HCT116 (cell line): ENCODE results near the gene KDM2B. TPM values are rescaled to one million over a fixed set of nuclear protein-coding genes. Genes with fewer than 3 reads are reported as not detected.

Experiments
- ATAC-seq: fragments of 200-7000 bp; cut with Tn5 transposase; 2 replicates; pipeline ENCODE4 v1.9.1; 2020; ENCODE audit warnings: mild to moderate bottlenecking, moderate library complexity
- BruUV-seq: library from RNA; stranded (reverse); fragments of 400-500 nt; replicated peaks from 2 replicates; lab custom pipeline; 2021; lab: Mats Ljungman, UMichigan
- CTCF ChIA-PET: fragments of 300-600 bp; sonication (Branson Sonifier 250); formaldehyde crosslinking; loops from one replicate; lab custom pipeline; 2021; ENCODE audit warnings: antibody characterized with exemption; lab: Charles Lee
- POLR2A ChIA-PET: fragments of 300-600, 350-600 bp; sonication (Branson Sonifier 250); formaldehyde crosslinking; loops from one replicate; lab custom pipeline; 2021; ENCODE audit warnings: antibody characterized with exemption; lab: Charles Lee
- RAD21 ChIA-PET, 2 experiments: fragments of 300-600 bp; sonication (Branson Sonifier 250); formaldehyde crosslinking; loops; one replicate each; lab custom pipeline; 2023; ENCODE audit warnings: low total read pairs in 2 of 2; ENCODE audit not compliant: uncharacterized antibody in 2 of 2, unreplicated experiment in 2 of 2, low non-redundant PET in 1 of 2; lab: Charles Lee
- DNase-seq: peaks from one replicate; pipeline ENCODE4 v3.0.0-alpha.2; 2010; ENCODE audit warnings: low read depth, low spot score
- H2AFZ ChIP-seq: fragments of 200-600 bp; shearing (Covaris generic), sonication (generic); 2 replicates; pipeline ENCODE4 v1.6.1; 2017; ENCODE audit warnings: low read depth, mixed run types, mixed read lengths, antibody characterized with exemption, low read length; ENCODE audit not compliant: poor library complexity, severe bottlenecking
- H3K27ac ChIP-seq: 2 replicates; pipeline ENCODE4 v1.5.1; 2012; ENCODE audit warnings: low read depth, low read length
- H3K27me3 ChIP-seq: fragments of 200-600 bp; sonication (generic); 2 replicates; pipeline ENCODE4 v1.6.1; 2016; ENCODE audit warnings: mixed run types, low read length, mixed read lengths; ENCODE audit not compliant: insufficient read depth
- H3K36me3 ChIP-seq, 2 experiments: fragments of 200-500 bp in 1 of 2; fragments of 200-600 bp in 1 of 2; sonication (Bioruptor generic) in 1 of 2; sonication (generic) in 1 of 2; 2 replicates each; pipeline versions ENCODE4 v1.5.1 to v1.6.1; 2014 to 2016; ENCODE audit warnings: low read length in 2 of 2, inconsistent platforms in 1 of 2, mixed read lengths in 1 of 2, mixed run types in 1 of 2; ENCODE audit not compliant: insufficient read depth in 2 of 2, control insufficient read depth in 1 of 2
- H3K4me1 ChIP-seq, 2 experiments: fragments of 200-600 bp in 1 of 2; sonication (generic) in 1 of 2; 2 replicates each; pipeline versions ENCODE4 v1.5.1 to v1.6.1; 2012 to 2017; ENCODE audit warnings: low read length in 2 of 2, inconsistent platforms in 1 of 2, mild to moderate bottlenecking in 1 of 2, mixed read lengths in 1 of 2, mixed run types in 1 of 2, moderate library complexity in 1 of 2; ENCODE audit not compliant: insufficient read depth in 2 of 2, control insufficient read depth in 1 of 2
- H3K4me2 ChIP-seq: fragments of 200-600 bp; sonication (generic); 2 replicates; pipeline ENCODE4 v1.6.1; 2017; ENCODE audit warnings: mixed run types, low read length, mixed read lengths
- H3K4me3 ChIP-seq, 2 experiments: fragments of 200-600 bp in 1 of 2; sonication (generic) in 1 of 2; replicated peaks in 1 of 2; 2 replicates each; pipeline ENCODE4 v1.5.1; 2011 to 2016; ENCODE audit warnings: low read length in 2 of 2, control low read depth in 1 of 2, low read depth in 1 of 2, mild to moderate bottlenecking in 1 of 2, mixed read lengths in 1 of 2, mixed run types in 1 of 2
- H3K79me2 ChIP-seq: fragments of 200-600 bp; sonication (generic); 2 replicates; pipeline ENCODE4 v1.6.1; 2017; ENCODE audit warnings: mild to moderate bottlenecking, mixed run types, low read length, moderate library complexity, mixed read lengths; ENCODE audit not compliant: insufficient read depth
- H3K9ac ChIP-seq: fragments of 200-600 bp; sonication (generic); 2 replicates; pipeline ENCODE4 v1.6.1; 2016; ENCODE audit warnings: low read length, mixed read lengths
- H3K9me2 ChIP-seq: fragments of 200-600 bp; sonication (generic), shearing (Covaris generic); 2 replicates; pipeline ENCODE4 v1.6.1; 2017; ENCODE audit warnings: mixed run types, mild to moderate bottlenecking, moderate library complexity; ENCODE audit not compliant: insufficient read depth
- H3K9me3 ChIP-seq, 2 experiments: fragments of 200-500 bp in 1 of 2; fragments of 200-600 bp in 1 of 2; sonication (Bioruptor generic) in 1 of 2; sonication (generic) in 1 of 2; 2 replicates each; pipeline ENCODE4 v1.6.1; 2014 to 2017; ENCODE audit warnings: low read length in 2 of 2, mixed read lengths in 2 of 2, inconsistent platforms in 1 of 2, low read depth in 1 of 2, mild to moderate bottlenecking in 1 of 2, mixed run types in 1 of 2, moderate library complexity in 1 of 2; ENCODE audit not compliant: control insufficient read depth in 1 of 2, insufficient read depth in 1 of 2
- H4K20me1 ChIP-seq: fragments of 200-600 bp; sonication (generic), shearing (Covaris generic); 2 replicates; pipeline ENCODE4 v1.6.1; 2017; ENCODE audit warnings: mixed run types, mild to moderate bottlenecking, moderate library complexity; ENCODE audit not compliant: insufficient read depth
- CBX3 ChIP-seq: IDR thresholded peaks from 2 replicates; pipeline ENCODE4 v1.6.1; 2012; ENCODE audit warnings: low read depth
- EGR1 ChIP-seq: IDR thresholded peaks from 2 replicates; pipeline ENCODE4 v1.6.1; 2012; ENCODE audit warnings: low read depth
- ELF1 ChIP-seq: IDR thresholded peaks from 2 replicates; pipeline ENCODE4 v1.6.1; 2012; ENCODE audit warnings: low read depth, borderline replicate concordance
- EZH2 ChIP-seq: fragments of 200-600 bp; sonication (generic); IDR thresholded peaks from 2 replicates; pipeline ENCODE4 v1.6.1; 2017; ENCODE audit warnings: antibody characterized with exemption, mixed run types
- EZH2phosphoT487 ChIP-seq: fragments of 200-600 bp; IDR thresholded peaks from 2 replicates; pipeline ENCODE4 v1.6.1; 2018; ENCODE audit warnings: antibody characterized with exemption, borderline replicate concordance
- FOSL1 ChIP-seq: IDR thresholded peaks from 2 replicates; pipeline ENCODE4 v1.6.1; 2012; ENCODE audit warnings: low read depth
- JUND ChIP-seq: IDR thresholded peaks from 2 replicates; pipeline ENCODE4 v1.6.1; 2012
- POLR2A ChIP-seq: IDR thresholded peaks from 2 replicates; pipeline ENCODE4 v1.7.0; 2011; ENCODE audit warnings: borderline replicate concordance; ENCODE audit not compliant: insufficient read depth, insufficient read length; ENCODE audit errors: extremely low read depth
- RAD21 ChIP-seq: IDR thresholded peaks from 2 replicates; pipeline ENCODE4 v1.6.1; 2012; ENCODE audit warnings: low read depth, mild to moderate bottlenecking
- SIN3A ChIP-seq: IDR thresholded peaks from 2 replicates; pipeline ENCODE4 v1.6.1; 2012; ENCODE audit warnings: low read depth
- SRF ChIP-seq: IDR thresholded peaks from 2 replicates; pipeline ENCODE4 v1.6.1; 2012; ENCODE audit warnings: low read depth
- TCF7L2 ChIP-seq: IDR thresholded peaks from 2 replicates; pipeline ENCODE4 v1.7.0; 2011; ENCODE audit warnings: borderline replicate concordance, inconsistent platforms; ENCODE audit not compliant: insufficient read depth, insufficient read length; ENCODE audit errors: extremely low read depth
- YY1 ChIP-seq: IDR thresholded peaks from 2 replicates; pipeline ENCODE4 v1.6.1; 2011; ENCODE audit warnings: low read length, low read depth, moderate library complexity, mild to moderate bottlenecking; ENCODE audit not compliant: insufficient replicate concordance; ENCODE audit errors: extremely low read depth
- ZBTB33 ChIP-seq: IDR thresholded peaks from 2 replicates; pipeline ENCODE4 v1.6.1; 2011; ENCODE audit warnings: mild to moderate bottlenecking, low read length, moderate library complexity; ENCODE audit not compliant: insufficient replicate concordance; ENCODE audit errors: extremely low read depth
- ZFX ChIP-seq: fragments of 450-650 bp; IDR thresholded peaks from 2 replicates; pipeline ENCODE4 v1.6.1; 2017
- ZNF274 ChIP-seq: fragments of 200-500 bp; sonication (Bioruptor generic); IDR thresholded peaks from 2 replicates; pipeline ENCODE4 v1.6.1; 2014; ENCODE audit warnings: mild to moderate bottlenecking, low read depth, low read length, inconsistent platforms
- intact Hi-C: fragments of 100-400 bp; cut with micrococcal nuclease; formaldehyde crosslinking; loops from 2 replicates; pipeline ENCODE4 v1.10.0; 2022
- total RNA-seq: library from RNA; stranded (reverse); gene quantifications from one replicate; pipeline ENCODE4 v1.2.1, GENCODE V29; 2021; ENCODE audit not compliant: unreplicated experiment
- TF ChIP-seq, protein P1 (sequence below): IDR thresholded peaks from 2 replicates; pipeline ENCODE4 v1.6.1; 2012; ENCODE audit warnings: low read depth
- TF ChIP-seq, protein P2 (sequence below): IDR thresholded peaks from 2 replicates; pipeline ENCODE4 v1.6.1; 2012
- TF ChIP-seq, protein P3 (sequence below): IDR thresholded peaks from 2 replicates; pipeline ENCODE4 v1.6.1; 2012
- TF ChIP-seq, protein P4 (sequence below), 3 experiments: fragments of 200-600 bp in 1 of 3; sonication (generic) in 1 of 3; IDR thresholded peaks in 2 of 3; conservative IDR thresholded peaks in 1 of 3; 2 replicates each; pipeline ENCODE4 v1.5.1; 2012 to 2017; ENCODE audit warnings: low read depth in 2 of 3, low read length in 2 of 3, antibody characterized with exemption in 1 of 3, borderline replicate concordance in 1 of 3, control low read depth in 1 of 3, mild to moderate bottlenecking in 1 of 3, mixed read lengths in 1 of 3, mixed run types in 1 of 3, moderate library complexity in 1 of 3; ENCODE audit not compliant: insufficient read depth in 1 of 3

The KDM2B gene
- total RNA-seq, 1 experiment from 2014 or later = 36.7 TPM

- Histone ChIP-seq H3K4me3 (no peak overlapping the region), H3K9me3 (no peaks in the 10 kb centered on the region), H3K9me2 (no peaks in the 10 kb centered on the region), H3K27me3 (no peaks in the 10 kb centered on the region), H3K36me3 (no peaks in the 10 kb centered on the region), H3K9ac (no peak overlapping the region), H3K27ac (no peak overlapping the region), H3K4me2 (no peak overlapping the region), H3K79me2 (no peaks in the 10 kb centered on the region), H3K4me1 (peaks cover 0 to 6% of the 10 kb centered on the region in 2 experiments; a peak in 1 of 4 replicates), H4K20me1 (no peaks in the 10 kb centered on the region), H2AFZ (no peak overlapping the region)
- intact Hi-C loops = no loop called here
- ATAC-seq (no peak), DNase-seq (no peak)
- ChIA-PET RAD21 (no interaction called here), CTCF (no interaction called here), POLR2A (no interaction called here)
- BruUV-seq = no TSS peak
- TF ChIP-seq, protein P1, sequence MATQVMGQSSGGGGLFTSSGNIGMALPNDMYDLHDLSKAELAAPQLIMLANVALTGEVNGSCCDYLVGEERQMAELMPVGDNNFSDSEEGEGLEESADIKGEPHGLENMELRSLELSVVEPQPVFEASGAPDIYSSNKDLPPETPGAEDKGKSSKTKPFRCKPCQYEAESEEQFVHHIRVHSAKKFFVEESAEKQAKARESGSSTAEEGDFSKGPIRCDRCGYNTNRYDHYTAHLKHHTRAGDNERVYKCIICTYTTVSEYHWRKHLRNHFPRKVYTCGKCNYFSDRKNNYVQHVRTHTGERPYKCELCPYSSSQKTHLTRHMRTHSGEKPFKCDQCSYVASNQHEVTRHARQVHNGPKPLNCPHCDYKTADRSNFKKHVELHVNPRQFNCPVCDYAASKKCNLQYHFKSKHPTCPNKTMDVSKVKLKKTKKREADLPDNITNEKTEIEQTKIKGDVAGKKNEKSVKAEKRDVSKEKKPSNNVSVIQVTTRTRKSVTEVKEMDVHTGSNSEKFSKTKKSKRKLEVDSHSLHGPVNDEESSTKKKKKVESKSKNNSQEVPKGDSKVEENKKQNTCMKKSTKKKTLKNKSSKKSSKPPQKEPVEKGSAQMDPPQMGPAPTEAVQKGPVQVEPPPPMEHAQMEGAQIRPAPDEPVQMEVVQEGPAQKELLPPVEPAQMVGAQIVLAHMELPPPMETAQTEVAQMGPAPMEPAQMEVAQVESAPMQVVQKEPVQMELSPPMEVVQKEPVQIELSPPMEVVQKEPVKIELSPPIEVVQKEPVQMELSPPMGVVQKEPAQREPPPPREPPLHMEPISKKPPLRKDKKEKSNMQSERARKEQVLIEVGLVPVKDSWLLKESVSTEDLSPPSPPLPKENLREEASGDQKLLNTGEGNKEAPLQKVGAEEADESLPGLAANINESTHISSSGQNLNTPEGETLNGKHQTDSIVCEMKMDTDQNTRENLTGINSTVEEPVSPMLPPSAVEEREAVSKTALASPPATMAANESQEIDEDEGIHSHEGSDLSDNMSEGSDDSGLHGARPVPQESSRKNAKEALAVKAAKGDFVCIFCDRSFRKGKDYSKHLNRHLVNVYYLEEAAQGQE = no peak
- TF ChIP-seq ELF1 (no peak), POLR2A (no peak), RAD21 (no peak), SRF (no peak), EGR1 (no peak), EZH2 (no peak), ZNF274 (no peak), FOSL1 (no peak), ZBTB33 (no peak), CBX3 (no peak), EZH2phosphoT487 (no peak), YY1 (no peak), JUND (no peak), TCF7L2 (no peak), ZFX (no peak), SIN3A (no peak)
- TF ChIP-seq, protein P2, sequence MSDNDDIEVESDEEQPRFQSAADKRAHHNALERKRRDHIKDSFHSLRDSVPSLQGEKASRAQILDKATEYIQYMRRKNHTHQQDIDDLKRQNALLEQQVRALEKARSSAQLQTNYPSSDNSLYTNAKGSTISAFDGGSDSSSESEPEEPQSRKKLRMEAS = no peak
- TF ChIP-seq, protein P3, sequence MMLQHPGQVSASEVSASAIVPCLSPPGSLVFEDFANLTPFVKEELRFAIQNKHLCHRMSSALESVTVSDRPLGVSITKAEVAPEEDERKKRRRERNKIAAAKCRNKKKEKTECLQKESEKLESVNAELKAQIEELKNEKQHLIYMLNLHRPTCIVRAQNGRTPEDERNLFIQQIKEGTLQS = no peak
- TF ChIP-seq, protein P4, sequence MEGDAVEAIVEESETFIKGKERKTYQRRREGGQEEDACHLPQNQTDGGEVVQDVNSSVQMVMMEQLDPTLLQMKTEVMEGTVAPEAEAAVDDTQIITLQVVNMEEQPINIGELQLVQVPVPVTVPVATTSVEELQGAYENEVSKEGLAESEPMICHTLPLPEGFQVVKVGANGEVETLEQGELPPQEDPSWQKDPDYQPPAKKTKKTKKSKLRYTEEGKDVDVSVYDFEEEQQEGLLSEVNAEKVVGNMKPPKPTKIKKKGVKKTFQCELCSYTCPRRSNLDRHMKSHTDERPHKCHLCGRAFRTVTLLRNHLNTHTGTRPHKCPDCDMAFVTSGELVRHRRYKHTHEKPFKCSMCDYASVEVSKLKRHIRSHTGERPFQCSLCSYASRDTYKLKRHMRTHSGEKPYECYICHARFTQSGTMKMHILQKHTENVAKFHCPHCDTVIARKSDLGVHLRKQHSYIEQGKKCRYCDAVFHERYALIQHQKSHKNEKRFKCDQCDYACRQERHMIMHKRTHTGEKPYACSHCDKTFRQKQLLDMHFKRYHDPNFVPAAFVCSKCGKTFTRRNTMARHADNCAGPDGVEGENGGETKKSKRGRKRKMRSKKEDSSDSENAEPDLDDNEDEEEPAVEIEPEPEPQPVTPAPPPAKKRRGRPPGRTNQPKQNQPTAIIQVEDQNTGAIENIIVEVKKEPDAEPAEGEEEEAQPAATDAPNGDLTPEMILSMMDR (IDR thresholded peaks at IDR 0.05 in 2 of 3, conservative IDR thresholded peaks at IDR 0.05 in 1 of 3; ENCODE audit: borderline replicate concordance in 1 of 3, insufficient read depth in 1 of 3, low read depth in 2 of 3, low read length in 2 of 3) = no peak
Observed at GRCh38 chr12:121388421-121388981, 192.3 kb downstream of the KDM2B start.
